ENCODE data around the gene SAMD14.

- no peak for TF ChIP-seq CTCF (IDR thresholded peaks at IDR 0.05)
- no peak for TF ChIP-seq POLR2A (IDR thresholded peaks at IDR 0.05)
Measured at GRCh38 chr17:50167371-50167770, 37.4 kb upstream of the SAMD14 start.

All from right lobe of liver (tissue), 4 donors.